ENCODE results near the gene BOC.

Gene BOC

GRCh38 chr3:113186566-113186965 lies 24.8 kb upstream of the BOC start:
- DNase-seq: no peak
- no peak for ATAC-seq

- ATAC-seq (no peak), DNase-seq (no peak)
Observed at GRCh38 chr3:113193288-113193687, 18.1 kb upstream of the BOC start.

- ATAC-seq (no peak), DNase-seq (no peak)
Observed at GRCh38 chr3:113193719-113194118, 17.6 kb upstream of the BOC start.

- DNase-seq (no peak), ATAC-seq (no peak)
Observed at GRCh38 chr3:113194823-113195401, 16.4 kb upstream of the BOC start.

GRCh38 chr3:113200351-113200750 lies 11.0 kb upstream of the BOC start:
- ATAC-seq (no peak), DNase-seq (no peak)

GRCh38 chr3:113200946-113201345 lies 10.4 kb upstream of the BOC start:
- DNase-seq: no peak
- no peak for ATAC-seq

- ATAC-seq: no peak
- DNase-seq: no peak
Observed at GRCh38 chr3:113204371-113204770, 7.0 kb upstream of the BOC start.

- no peak for ATAC-seq
- no peak for DNase-seq
Observed at GRCh38 chr3:113205481-113205880, 5.9 kb upstream of the BOC start.

GRCh38 chr3:113210604-113211329 lies 590 bp upstream of the BOC start:
- ATAC-seq (no peak), DNase-seq (no peak)

- ATAC-seq: no peak
- peak; percentile 16 for DNase-seq
Observed at GRCh38 chr3:113212150-113212843, 940 bp downstream of the BOC start.

- DNase-seq: no peak
- no peak for ATAC-seq
Observed at GRCh38 chr3:113212844-113213375, 1.6 kb downstream of the BOC start.

- ATAC-seq: no peak
- no peak for DNase-seq
Observed at GRCh38 chr3:113213896-113214587, 2.7 kb downstream of the BOC start.

GRCh38 chr3:113214917-113215595 lies 3.7 kb downstream of the BOC start:
- DNase-seq: no peak
- ATAC-seq: no peak

GRCh38 chr3:113216393-113216792 lies 5.0 kb downstream of the BOC start:
- DNase-seq: no peak
- no peak for ATAC-seq

- ATAC-seq: no peak
- DNase-seq: no peak
Observed at GRCh38 chr3:113218011-113218680, 6.8 kb downstream of the BOC start.

- DNase-seq (no peak), ATAC-seq (no peak)
Observed at GRCh38 chr3:113218681-113219045, 7.3 kb downstream of the BOC start.

GRCh38 chr3:113219605-113220300 lies 8.4 kb downstream of the BOC start:
- DNase-seq: no peak
- no peak for ATAC-seq

GRCh38 chr3:113220721-113221120 lies 9.4 kb downstream of the BOC start:
- ATAC-seq (no peak), DNase-seq (no peak)

GRCh38 chr3:113221721-113222257 lies 10.4 kb downstream of the BOC start:
- ATAC-seq: no peak
- DNase-seq: no peak

GRCh38 chr3:113222451-113223086 lies 11.2 kb downstream of the BOC start:
- DNase-seq (no peak), ATAC-seq (no peak)
